Vagina (tissue), 2 donors: ENCODE results near the gene ADAT3. TPM values are rescaled to one million over a fixed set of nuclear protein-coding genes. Genes with fewer than 3 reads are reported as not detected.

ENCODE experiments used
- DNase-seq, 2 donors: peaks; one replicate each; pipeline ENCODE4 v3.0.0-alpha.2; 2017; ENCODE audit errors: extremely low spot score in 2 of 2
- H3K27ac ChIP-seq: fragments of 200-600 bp; sonication (generic); one replicate; pipeline ENCODE4 v1.5.1; 2019
- H3K27me3 ChIP-seq: fragments of 200-600 bp; sonication (generic); one replicate; pipeline ENCODE4 v1.5.1; 2019
- H3K36me3 ChIP-seq, 2 donors: fragments of 200-600 bp; sonication (generic); one replicate each; pipeline ENCODE4 v1.5.1; 2017 to 2019
- H3K4me1 ChIP-seq: fragments of 200-600 bp; sonication (generic); one replicate; pipeline ENCODE4 v1.5.1; 2019
- H3K4me3 ChIP-seq, 2 donors: fragments of 200-600 bp; sonication (generic); 1 replicate in 1 of 2; 2 replicates in 1 of 2; pipeline ENCODE4 v1.5.1; 2016 to 2019
- H3K9me3 ChIP-seq: fragments of 200-600 bp; sonication (generic); one replicate; pipeline ENCODE4 v1.5.1; 2019
- POLR2A ChIP-seq, 2 donors: fragments of 450-650 bp; IDR thresholded peaks; one replicate each; pipeline ENCODE4 v1.6.1; 2017; ENCODE audit warnings: antibody characterized with exemption in 2 of 2, mild to moderate bottlenecking in 2 of 2, moderate library complexity in 2 of 2
- POLR2AphosphoS5 ChIP-seq, 2 donors: sonication (generic); formaldehyde crosslinking; IDR thresholded peaks; one replicate each; pipeline ENCODE4 v1.9.0; 2017; ENCODE audit warnings: antibody characterized with exemption in 2 of 2, mild to moderate bottlenecking in 2 of 2, low read depth in 1 of 2; ENCODE audit not compliant: insufficient read depth in 1 of 2
- intact Hi-C: fragments of 100-400 bp; cut with DNase I; formaldehyde crosslinking; loops from one replicate; pipeline ENCODE4 v1.15.1; 2023
- total RNA-seq: library from RNA; depleted of rRNA; stranded (reverse); fragments of >200 nt; gene quantifications from one replicate; pipeline ENCODE4 v1.2.3, GENCODE V29; 2016
- TF ChIP-seq, protein P1 (sequence below), 3 experiments: fragments of 450-650 bp in 2 of 3; fragments of 200-600 bp in 1 of 3; sonication (generic) in 1 of 3; IDR thresholded peaks; one replicate each; pipeline ENCODE4 v1.5.1; 2017 to 2019; ENCODE audit warnings: antibody characterized with exemption in 3 of 3, mild to moderate bottlenecking in 2 of 3, moderate library complexity in 2 of 3

ADAT3 gene
- total RNA-seq, 1 donor from 2014 or later: 5.2 TPM

DNA sequence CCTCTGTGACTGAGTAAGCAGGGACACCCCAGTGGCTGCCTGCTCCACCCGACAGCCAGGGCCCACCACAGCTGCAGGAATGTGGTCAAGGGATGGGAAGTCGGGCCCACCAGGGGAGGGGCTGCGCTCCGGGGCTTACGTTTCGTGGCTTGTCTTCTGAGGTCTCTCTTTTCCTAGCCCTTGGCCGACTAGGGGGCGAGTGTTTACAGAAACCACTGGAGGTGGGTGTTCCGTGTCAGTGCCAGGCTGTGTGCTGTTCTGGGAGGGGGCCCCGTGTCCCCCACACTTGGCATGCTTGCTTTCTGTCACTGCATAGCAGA lies 4.5 kb downstream of the ADAT3 start:
- Histone ChIP-seq H3K4me1 (peaks cover 46% of the 10 kb centered on the region), H3K4me3 (no peak overlapping the region), H3K27me3 (no peaks in the 10 kb centered on the region), H3K9me3 (no peaks in the 10 kb centered on the region), H3K36me3 (no peaks in the 10 kb centered on the region), H3K27ac (no peak overlapping the region)
- DNase-seq: no peak
- TF ChIP-seq, protein P1, sequence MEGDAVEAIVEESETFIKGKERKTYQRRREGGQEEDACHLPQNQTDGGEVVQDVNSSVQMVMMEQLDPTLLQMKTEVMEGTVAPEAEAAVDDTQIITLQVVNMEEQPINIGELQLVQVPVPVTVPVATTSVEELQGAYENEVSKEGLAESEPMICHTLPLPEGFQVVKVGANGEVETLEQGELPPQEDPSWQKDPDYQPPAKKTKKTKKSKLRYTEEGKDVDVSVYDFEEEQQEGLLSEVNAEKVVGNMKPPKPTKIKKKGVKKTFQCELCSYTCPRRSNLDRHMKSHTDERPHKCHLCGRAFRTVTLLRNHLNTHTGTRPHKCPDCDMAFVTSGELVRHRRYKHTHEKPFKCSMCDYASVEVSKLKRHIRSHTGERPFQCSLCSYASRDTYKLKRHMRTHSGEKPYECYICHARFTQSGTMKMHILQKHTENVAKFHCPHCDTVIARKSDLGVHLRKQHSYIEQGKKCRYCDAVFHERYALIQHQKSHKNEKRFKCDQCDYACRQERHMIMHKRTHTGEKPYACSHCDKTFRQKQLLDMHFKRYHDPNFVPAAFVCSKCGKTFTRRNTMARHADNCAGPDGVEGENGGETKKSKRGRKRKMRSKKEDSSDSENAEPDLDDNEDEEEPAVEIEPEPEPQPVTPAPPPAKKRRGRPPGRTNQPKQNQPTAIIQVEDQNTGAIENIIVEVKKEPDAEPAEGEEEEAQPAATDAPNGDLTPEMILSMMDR (IDR thresholded peaks at IDR 0.05): no peak
- TF ChIP-seq POLR2AphosphoS5 (IDR thresholded peaks at IDR 0.05; ENCODE audit: insufficient read depth in 1 of 2, low read depth in 1 of 2) (no peak), POLR2A (IDR thresholded peaks at IDR 0.05) (no peak)
- intact Hi-C loops: no loop called here

DNA sequence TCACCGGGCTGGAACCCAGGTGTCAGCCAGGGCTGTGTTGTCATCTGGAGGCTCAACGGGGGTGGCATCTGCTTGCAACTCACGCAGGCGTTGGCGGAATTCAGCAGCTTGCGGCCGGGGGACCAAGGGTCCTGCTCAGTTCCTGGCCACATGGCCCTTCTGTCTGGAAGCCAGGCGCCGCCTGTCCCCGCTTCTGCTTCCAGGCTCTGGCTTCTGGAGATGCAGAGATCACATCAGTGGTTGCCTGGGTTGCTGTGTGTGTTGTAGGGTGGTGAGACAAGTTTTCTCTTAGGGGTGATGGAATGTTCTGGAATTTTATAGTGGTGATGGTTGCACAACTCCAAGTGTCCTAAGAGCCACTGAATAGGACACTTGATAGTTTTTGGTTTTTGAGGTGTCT lies 5.0 kb downstream of the ADAT3 start:
- Histone ChIP-seq H3K9me3 (no peaks in the 10 kb centered on the region), H3K4me3 (no peak overlapping the region), H3K27ac (no peak overlapping the region), H3K36me3 (no peaks in the 10 kb centered on the region), H3K4me1 (peaks cover 45% of the 10 kb centered on the region), H3K27me3 (no peaks in the 10 kb centered on the region)
- intact Hi-C loops: no loop called here
- no peak for TF ChIP-seq POLR2AphosphoS5 (IDR thresholded peaks at IDR 0.05; ENCODE audit: insufficient read depth in 1 of 2, low read depth in 1 of 2)
- TF ChIP-seq, protein P1 (IDR thresholded peaks at IDR 0.05): no peak
- TF ChIP-seq POLR2A (IDR thresholded peaks at IDR 0.05): no peak
- DNase-seq: peak in 1 of 2 donors; percentile 85

DNA sequence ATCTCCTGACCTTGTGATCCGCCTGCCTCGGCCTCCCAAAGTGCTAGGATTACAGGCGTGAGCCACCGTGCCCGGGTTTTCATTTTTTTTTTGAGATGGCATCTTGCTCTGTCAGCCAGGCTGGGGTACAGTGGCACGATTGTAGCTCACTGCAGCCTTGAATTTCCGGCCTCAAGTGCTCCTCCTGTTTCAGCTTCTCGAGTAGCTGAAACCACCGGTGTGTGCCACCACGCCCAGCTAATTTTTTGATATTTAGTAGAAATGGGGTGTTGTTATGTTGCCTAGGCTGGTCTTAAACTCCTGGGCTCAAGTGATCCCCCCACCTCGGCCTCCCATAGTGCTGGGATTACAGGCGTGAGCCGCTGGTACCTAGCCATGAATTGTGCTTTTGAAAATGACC lies 5.9 kb downstream of the ADAT3 start:
- intact Hi-C loops: no loop called here
- Histone ChIP-seq H3K27me3 (no peaks in the 10 kb centered on the region), H3K4me1 (peaks cover 39% of the 10 kb centered on the region), H3K4me3 (no peak overlapping the region), H3K9me3 (no peaks in the 10 kb centered on the region), H3K27ac (no peak overlapping the region), H3K36me3 (no peaks in the 10 kb centered on the region)
- DNase-seq: no peak
- TF ChIP-seq POLR2AphosphoS5 (IDR thresholded peaks at IDR 0.05; ENCODE audit: insufficient read depth in 1 of 2, low read depth in 1 of 2) (no peak), POLR2A (IDR thresholded peaks at IDR 0.05) (no peak)
- TF ChIP-seq, protein P1 (IDR thresholded peaks at IDR 0.05): no peak

DNA sequence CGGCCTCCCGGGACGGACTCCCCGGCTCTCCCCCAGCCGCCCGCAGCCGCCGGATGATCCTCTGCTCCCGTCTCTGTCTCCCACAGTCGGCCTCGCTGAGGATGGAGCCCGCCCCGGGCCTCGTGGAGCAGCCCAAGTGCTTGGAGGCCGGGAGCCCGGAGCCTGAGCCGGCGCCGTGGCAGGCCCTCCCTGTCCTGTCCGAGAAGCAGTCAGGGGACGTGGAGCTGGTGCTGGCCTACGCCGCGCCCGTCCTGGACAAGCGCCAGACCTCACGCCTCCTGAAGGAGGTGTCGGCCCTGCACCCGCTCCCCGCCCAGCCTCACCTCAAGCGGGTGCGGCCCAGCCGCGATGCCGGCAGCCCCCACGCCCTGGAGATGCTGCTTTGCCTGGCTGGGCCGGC lies 6.8 kb downstream of the ADAT3 start:
- Histone ChIP-seq H3K36me3 (no peaks in the 10 kb centered on the region), H3K27me3 (no peaks in the 10 kb centered on the region), H3K27ac (no peak overlapping the region), H3K4me1 (peaks cover 32% of the 10 kb centered on the region), H3K9me3 (no peaks in the 10 kb centered on the region), H3K4me3 (no peak overlapping the region)
- TF ChIP-seq, protein P1 (IDR thresholded peaks at IDR 0.05): no peak
- TF ChIP-seq POLR2AphosphoS5 (IDR thresholded peaks at IDR 0.05; ENCODE audit: insufficient read depth in 1 of 2, low read depth in 1 of 2) (no peak), POLR2A (IDR thresholded peaks at IDR 0.05) (no peak)
- intact Hi-C loops: no loop called here
- no peak for DNase-seq

DNA sequence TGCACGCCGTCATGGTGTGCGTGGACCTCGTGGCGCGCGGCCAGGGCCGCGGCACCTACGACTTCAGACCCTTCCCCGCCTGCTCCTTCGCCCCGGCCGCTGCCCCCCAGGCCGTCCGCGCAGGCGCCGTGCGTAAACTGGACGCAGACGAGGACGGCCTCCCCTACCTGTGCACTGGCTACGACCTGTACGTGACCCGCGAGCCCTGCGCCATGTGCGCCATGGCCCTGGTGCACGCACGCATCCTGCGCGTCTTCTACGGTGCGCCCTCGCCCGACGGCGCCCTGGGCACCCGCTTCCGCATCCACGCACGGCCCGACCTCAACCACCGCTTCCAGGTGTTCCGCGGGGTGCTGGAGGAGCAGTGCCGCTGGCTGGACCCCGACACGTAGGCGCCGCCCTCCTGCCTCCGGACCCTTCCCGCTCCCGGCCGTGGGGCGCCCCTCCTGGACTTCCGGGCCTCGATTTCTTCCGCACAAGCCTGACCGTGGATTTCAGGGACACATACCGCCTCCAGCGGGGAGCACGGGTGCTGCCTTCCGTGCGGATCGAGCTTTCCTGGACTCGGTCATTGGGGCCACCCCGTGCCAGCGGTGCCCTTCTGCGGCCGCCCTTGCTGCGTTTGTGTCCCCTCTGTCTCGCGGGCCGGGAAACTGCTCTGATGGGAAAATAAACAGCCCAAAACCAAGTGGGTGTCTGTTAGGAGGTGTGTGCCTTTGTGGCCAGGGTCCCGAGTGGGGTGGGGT lies 7.7 kb downstream of the ADAT3 start:
- intact Hi-C loops: no loop called here
- peaks cover 0 to 2% of the 10 kb centered on the region in 2 donors for H3K36me3 ChIP-seq
- DNase-seq: peak in 1 of 2 donors; percentile 95

More for the DNA sequence above, 7.7 kb downstream of the ADAT3 start:
- H3K4me3 ChIP-seq: no peak overlapping the region
- no peaks in the 10 kb centered on the region for H3K9me3 ChIP-seq
- TF ChIP-seq, protein P1 (IDR thresholded peaks at IDR 0.05): no peak
- TF ChIP-seq POLR2AphosphoS5 (IDR thresholded peaks at IDR 0.05; ENCODE audit: insufficient read depth in 1 of 2, low read depth in 1 of 2) (no peak), POLR2A (IDR thresholded peaks at IDR 0.05) (no peak)
- no peaks in the 10 kb centered on the region for H3K27me3 ChIP-seq
- peaks cover 23% of the 10 kb centered on the region for H3K4me1 ChIP-seq
- no peak overlapping the region for H3K27ac ChIP-seq
